Stimulated activated CD8-positive, alpha-beta memory T cell treated with anti-CD3 and anti-CD28 coated beads, Interleukin-7, amount 100 ng/mL, for 24 hours (primary cell): Measurements from ENCODE around the gene SPATA2.

Experiments used
- DNase-seq: peaks from one replicate; pipeline ENCODE4 v3.0.0-alpha.2; 2020; ENCODE audit warnings: low read depth

Gene SPATA2

DNA sequence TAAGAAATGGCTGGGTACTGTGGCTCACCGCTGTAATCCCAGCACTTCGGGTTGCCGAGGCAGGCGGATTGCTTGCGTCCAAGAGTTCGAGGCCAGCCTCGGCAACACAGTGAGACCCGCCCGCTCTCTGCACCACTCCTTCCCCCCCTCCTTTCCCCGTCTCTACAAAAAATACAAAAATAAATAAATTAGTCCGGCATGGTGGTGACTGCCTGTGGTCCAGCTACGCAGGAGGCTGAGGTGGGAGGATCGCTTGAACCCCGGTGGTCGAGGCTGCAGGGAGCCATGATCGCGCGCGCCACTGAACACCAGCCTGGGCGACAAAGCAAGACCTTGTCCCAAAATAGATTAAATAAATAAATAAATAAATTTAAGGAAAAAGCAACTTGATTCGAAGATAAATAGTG, 20.4 kb upstream of the SPATA2 start:
- no peak for DNase-seq

DNA sequence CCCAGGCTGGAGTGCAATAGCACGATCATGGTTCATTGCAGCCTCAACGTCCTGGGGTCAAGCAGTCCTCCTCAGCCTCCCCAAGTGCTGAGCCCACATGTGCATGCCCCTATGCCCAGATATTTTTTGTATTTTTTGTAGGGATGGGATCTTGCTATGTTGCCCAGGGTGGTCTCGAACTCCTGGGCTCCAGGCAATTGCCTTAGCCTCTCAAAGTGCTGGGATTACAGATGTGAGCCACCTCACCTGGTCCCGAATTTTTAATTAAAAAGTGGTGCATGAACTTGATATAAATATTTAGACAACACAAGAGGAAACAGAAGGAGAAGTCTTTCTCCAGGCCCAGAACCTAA, 13.8 kb upstream of the SPATA2 start:
- DNase-seq, result no peak

DNA sequence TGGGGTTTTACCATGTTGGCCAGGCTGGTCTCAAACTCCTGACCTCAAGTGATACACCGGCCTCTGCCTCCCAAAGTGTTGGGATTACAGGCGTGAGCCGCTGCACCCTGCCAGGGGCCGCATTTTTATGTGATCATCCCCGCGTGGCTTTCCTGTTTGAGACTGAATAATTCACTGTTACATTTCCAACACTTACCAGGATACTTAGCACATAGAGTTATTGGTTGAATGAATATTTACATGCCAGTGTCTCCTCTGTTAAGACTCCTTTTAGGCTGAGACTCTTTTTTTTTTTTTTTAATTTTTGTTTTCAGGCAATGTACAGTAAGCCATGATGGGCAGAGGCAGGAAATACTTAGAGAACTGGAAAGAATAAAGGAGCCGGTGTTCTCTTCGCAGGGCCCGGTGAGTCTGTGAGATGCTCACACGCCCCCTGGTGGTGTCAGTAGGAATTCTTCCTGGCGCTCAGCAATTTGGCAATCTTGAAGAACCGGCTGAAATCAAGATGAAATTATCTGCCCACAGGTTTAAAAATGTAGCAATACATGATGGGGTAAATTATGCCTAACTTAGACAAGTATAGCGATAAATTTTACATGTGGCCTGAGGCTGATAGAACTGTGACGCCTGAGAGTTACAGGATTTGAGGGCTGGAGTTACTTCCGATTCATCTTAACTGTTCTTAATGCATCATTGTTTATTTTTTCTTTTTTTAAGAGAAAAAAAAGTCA, 13.2 kb upstream of the SPATA2 start:
- peak; percentile 68 for DNase-seq

DNA sequence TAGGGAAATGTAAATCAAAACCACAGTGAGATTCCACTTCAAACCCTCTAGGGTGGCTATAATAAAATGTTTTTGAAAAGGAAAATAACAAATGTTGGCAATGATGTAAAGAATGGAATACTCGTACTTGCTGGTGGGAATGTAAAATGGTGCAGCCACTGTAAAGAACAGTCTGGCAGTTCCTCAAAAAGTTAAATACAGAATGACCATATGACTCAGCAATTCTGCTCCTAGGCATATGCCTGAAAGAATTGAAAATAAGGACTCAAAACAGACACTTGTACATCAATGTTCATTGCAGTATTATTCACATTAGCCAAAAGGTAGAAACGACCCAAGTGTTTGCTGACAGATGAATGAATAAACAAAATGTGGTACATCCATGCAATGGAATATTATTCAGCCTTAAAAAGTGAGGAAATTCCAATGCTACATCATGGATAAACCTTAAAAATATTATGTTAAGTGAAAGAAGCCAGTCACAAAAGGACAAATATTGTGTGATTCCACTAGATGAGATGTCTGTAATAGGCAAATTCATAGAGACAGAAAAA, 10.6 kb upstream of the SPATA2 start:
- no peak for DNase-seq

DNA sequence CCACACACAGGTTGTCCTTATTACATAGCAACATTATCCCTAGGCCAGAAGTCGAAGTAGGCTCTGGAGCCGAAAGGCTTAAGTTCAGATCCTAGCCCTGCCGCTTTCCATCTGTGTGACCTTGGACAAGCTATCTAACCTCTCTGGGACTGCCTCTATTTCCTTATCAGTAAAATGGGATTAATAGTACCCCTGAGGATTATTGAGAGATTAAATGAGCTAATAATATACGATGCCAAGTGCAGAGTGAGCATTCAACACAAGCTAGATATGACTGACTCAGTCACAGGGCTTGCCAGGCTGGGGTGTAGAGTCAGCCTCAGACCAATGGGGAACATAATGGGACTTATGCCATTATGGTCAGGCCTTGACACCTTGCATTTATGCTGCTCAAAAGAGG, 8.9 kb upstream of the SPATA2 start:
- no peak for DNase-seq

DNA sequence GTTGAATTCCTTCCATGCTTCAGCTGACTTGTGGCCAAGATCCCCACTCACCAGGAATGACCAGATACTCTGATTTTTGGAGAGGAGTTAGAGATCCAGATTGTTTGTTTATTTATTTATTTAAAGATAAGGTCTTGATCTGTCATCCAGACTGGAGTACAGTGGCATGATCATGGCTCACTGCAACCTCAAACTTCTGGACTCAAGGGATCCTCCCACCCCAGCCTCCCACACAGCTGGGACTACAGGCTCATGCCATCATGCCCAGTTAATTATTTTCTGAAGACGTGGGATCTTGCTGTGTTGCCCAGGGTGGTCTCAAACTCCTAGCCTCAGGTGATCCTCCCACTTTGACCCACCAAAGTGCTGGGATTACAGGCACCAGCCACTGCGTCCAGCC, 4.1 kb upstream of the SPATA2 start:
- DNase-seq, result no peak

DNA sequence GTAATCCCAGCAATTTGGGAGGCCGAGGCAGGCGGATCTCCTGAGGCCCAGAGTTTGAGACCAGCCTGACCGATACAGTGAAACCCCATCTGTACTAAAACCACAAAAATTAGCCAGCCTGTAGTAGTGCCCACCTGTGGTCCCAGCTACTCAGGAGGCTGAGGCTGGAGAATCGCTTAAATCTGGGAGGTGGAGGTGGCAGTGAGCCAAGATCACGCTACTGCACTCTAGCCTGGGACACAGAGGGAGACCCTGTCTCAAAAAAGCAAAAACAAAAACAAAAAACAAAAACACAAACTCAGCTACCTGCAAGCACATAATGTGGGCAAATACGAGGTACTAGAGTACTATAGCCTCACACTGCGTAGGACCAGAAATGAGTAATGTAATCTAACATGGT, 3.7 kb upstream of the SPATA2 start:
- DNase-seq, result no peak

DNA sequence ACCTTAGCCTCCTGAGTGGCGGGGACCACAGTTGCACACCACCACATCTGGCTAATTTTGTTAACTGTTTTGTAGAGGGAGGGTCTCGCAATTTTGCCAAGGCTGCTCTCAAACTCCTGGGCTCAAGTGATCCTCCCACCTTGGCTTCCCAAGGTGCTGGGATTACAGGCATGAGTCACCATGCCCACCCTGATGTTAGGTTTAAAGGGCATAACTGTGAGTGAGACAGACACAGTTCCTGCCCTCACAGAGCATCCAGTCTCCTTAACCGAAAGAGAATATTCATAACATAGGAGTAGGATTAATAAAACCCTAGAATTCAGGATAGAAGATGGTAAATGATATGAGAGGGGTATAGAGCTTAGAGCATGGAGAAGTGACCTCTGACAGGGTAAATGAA, 3.1 kb upstream of the SPATA2 start:
- DNase-seq, result no peak

DNA sequence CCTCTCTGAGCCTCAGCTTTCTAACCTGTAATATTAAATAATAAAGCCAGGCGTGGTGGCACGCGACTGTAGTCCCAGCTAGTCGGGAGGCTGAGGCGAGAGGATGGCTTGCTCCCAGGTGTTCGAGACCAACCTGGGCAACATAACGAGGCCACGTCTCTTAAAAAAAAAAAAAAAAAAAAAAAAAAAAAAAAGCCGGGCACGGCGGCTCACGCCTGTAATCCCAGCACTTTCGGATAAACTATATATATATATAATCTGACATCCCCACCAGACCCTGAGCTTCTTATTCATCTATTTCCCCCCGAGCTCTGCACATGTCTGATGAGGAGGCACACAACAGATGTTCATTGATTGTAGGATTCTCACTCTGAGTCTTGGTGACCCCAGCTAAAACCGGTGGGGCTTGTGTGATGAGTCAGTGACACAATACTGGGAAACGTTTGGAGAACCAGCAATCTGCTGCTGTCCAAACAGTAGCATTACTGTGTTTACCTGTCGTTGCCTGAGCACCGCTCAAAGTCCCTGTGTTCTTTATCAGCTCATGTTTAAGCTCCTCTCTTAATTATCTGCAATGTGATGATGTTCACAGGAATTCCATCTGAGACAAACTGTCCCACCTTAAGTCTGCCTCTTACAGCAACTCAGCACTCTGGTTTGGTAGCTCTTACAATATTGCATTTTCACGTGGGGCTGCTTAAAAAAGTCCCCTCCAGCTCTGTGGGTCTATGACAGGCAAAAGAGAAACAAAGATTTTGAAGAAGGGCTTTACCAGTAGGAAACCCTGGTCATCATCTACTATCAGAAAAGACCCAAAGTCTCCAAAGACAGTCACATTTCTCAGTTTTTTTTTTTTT, 1.0 kb upstream of the SPATA2 start:
- DNase-seq, result no peak

DNA sequence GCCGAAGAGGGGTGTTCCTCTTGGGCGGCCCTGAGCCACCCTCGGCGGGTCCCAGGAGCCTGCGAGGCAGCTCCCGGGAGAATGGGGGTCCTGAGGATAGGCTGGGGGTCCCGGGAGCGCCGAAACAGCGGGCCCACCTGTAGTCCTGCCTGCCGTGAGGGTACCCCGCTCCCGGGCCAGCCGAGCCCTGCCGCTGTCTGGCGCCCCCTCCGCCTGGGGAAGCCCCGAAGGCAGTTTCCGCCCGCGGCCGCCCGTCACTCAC, 280 bp downstream of the SPATA2 start:
- no peak for DNase-seq

DNA sequence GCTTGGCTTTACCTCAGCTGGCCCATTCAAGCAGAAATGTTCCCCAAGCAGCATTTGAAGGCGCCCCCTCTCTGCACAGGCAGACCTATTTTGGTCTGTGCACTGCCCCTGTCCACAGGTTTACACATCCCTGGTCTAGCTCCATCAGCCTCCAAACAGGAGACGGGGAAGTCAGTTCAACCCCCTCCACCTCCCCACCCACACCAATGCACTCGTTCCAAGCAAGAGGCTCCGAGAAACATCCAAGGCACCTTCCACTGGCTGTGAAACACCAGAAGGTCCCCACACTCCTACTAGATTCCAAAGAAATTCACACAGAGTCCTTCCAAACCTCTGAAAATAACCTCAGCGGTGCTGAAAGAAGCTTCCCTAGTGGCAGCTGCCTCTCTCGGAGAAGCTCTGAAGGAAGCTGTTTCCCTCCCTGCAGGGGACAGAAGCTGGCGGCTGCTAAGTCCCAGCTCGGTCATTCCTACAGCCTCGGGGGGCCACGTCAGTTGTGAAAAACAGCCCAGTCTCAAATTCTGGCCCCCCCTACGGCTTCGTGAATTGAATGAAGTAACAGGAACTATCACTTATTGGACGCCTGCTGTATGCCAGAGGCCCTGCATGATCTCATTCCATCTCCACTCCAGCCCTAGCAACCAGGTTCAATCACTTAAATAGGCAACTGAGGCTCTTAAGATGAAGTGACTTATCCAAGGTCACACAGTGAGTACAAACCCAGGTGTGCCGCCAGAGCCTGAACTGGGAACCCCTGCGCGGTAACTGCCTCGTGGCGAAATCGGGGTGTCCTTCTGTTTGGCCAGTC, 815 bp downstream of the SPATA2 start:
- DNase-seq, result no peak

DNA sequence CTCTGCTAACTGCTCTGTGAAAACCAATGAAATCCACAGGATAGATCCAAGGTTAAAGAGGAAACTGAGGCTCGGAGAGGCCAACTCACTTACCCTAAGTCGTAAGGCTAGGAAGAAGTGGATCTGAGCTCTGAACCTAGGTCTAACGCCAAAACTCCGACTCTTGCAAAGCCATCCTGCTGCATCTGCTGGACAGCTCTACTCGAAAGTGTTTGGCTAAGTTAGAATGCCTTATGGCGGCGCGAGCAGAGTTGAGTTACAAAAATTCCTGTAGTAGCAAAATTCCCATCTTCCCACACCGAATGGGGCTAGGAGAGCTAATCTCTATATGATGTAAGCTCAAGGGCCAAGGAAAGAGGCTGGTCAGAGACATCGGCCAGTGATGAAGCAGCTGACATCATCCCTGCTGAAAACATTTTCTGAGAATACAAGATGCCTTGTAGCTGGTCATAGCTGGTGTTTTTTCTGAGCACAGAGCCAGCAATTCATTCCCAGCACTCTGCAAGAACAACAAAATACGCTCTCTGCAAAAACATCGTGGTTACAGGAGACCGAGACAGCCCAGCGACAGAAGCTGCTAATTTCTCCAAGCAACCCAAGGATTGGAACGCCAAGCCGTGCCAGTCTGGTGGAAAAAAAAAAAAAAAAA, 1.8 kb downstream of the SPATA2 start:
- DNase-seq, result no peak

DNA sequence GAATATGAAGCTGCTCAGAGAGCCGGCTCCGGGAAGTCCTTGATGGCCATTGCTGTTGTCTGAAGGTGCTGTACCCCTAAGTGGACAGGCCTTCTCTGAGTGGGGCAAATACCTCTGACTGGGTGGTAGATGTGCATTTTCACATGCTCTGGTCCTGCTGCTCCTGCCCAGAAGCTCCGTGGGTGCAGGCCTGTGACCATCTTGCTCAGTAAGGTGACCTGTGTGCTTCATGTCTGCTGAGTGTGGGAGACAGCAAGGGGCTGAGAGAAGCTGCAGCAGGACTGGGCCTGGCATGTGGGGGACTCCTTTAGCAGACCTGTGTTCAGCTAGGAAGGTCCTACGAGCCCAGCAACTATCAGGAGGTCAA, 5.0 kb downstream of the SPATA2 start:
- no peak for DNase-seq

DNA sequence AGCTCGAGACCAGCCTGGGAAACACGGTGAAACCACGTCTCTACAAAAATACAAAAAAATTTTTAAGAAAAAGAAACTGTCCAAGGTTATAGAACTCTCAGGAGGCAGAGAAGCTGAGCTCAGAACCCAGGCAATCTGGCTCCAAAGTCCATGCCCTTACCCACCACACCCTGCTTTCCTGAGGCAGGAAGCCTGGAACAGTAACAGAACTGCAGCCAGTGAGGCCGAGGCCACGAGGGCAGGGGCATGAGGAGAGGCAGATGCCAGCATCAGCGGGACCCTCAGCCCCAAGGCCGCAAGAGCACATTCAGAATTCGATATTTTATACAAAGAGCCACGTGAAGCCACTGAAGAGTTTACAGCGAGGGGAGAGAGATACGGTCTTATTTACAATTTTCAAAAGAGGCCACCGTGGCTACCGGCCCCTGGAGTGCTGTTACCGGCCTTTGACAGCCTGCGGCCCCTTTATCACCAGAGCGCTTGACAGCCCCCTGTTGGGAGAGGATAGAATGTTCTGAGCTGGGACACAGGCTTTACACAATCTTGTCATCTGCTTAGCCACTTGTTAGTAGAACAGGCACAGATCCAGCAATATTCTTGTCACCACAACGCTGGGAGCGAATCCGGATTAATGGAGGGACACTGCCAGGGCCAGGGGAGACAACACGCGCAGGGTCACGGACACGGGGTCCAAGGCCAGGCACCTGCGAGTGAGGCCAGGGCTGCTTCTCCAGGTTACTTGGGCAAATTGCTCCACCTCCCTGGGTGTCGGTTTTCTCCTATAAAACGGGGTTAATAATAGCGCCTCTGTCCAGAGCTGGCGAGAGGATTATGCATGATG, 5.6 kb downstream of the SPATA2 start:
- no peak for DNase-seq

DNA sequence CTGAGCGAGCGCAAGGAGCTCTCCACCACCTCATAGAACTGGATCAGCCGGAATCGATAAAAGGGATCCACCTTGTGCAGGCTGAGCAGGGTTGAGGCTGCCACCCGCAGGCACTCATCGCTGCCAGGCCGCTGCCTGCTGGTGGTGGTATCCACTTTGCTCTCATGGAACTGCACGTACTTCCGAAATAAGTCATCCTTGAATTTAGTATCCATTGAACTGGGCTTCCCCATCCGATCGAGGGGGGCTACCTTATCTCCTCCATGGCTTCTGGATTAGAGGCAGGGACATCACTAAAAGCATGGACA, 7.1 kb downstream of the SPATA2 start:
- DNase-seq, result no peak

DNA sequence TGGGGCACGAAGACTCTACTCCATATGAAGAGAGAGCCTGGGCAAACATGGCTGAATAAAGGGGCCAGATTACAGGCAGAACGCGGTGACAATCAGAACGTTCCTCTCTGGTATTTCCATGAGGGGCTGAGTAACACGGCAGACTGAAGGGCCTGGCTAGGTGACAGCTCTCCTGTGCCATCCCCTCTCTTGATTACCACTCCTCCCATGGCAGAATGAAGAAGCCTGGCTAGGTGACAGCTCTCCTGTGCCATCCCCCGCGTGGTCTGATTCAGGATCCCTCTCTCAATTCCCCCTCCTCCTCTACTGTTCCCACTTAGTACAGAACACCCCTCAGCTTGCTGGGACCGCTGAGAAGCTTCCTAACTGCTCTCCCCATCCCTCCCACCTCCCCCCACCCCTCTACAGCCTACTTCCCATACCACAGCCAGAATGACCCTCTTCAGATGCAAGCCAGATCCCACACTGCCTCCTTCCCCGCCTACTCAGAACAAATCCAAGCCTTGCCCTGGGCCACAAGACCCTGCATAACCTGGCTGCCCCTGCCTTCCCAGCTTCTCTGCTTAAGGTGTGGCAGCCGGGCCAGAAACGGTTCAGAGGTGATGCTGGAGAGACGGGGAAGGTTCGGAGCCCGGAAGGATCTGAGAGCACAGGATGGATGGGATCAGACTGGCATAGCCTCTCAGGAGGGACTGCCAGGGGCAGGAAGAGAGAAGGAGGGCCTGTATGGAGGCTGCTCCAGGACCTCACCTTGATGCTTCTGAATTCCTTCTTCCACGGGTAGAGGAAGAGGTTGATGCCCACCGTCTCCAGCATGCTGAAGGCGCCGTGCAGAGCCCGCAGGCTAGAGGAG, 7.7 kb downstream of the SPATA2 start:
- DNase-seq, result no peak

DNA sequence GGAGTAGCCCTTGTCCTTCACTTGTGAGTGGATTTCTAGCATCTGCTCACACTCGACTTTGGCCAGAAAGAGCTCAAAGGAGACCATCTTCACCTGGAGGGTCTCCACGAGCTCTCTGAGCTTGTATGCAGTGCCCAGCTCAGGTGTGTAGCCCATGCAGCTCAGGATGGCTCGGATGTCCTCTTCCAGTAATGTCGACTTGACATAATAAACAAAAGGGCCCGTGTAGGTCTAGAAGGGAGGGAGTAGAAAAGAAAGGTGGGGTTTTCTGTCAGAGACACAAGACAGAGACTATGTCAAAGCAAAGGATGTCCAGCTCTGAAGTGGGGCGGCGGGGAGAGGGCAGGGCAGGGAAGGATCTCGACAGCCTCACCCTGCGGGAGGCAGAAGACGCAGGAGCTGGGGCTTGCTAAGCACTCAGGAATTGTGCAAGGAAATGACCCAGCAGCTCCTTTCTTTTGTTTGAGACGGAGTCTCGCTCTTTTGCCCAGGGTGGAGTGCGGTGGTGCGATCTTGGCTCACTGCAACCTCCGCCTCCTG, 8.6 kb downstream of the SPATA2 start:
- no peak for DNase-seq

DNA sequence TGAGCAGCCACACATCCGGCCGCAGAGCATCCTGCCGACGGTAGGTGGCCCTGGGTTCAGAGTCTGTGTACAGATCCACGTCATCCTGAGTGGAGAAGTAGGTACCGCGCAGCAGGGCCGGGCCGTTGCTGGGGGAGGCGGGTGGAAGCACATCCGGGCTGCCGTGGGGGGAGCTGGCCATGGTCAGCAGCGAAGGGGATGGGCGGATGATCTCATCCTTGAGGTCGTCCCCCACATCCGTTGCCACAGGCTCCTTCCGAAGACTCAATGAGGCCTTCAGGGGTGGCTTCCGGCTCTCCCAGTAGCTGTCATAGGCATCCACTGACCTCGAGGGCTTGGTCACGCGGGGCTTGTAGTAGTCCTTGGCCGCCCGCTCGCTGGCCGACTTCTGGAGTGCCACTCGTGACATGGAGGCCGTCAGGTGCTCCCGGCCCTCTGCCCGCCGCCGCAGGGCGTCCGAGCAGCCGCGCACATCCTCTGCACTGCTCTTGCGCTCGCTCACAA, 9.2 kb downstream of the SPATA2 start:
- no peak for DNase-seq

DNA sequence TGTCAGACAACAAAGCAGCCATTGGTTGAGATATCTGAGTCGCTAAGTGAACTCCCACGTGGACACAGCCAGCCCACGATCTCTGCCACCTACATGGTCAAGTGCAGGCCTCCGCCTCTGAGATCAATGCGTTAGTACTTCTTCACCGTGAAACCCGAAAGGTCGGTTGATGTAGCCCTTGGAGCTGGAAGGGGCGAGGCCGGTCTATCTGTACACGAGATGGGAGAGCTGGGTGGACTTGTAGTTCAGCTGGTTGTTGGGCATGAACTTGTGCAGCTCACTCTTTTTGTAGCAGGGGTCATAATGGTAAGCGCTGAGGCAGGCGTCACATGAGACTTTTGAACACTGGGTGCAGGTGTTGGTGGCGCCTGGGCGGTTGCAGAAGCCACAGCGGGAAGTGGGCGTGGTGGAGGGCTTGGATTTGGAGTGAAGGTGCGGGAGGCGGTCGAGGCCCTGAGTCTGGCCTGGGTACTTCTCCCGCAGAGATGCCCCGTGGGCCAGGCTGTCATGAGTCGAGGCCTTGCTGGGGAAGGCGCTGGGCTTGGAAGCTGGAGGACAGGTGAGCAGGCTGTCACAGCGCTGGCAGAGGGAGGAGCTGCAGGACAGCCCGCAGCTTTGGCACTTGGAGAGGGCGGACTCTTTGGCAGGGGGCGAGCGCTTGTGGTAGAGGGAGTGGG, 9.8 kb downstream of the SPATA2 start:
- DNase-seq, result no peak
